ENCODE results near the gene ZDHHC18.

GRCh38 chr1:26789931-26790330 lies 36.6 kb upstream of the ZDHHC18 start:
- TF ChIP-seq CTCF (IDR thresholded peaks at IDR 0.05; ENCODE audit: control extremely low read depth in 1 of 3, insufficient read depth in 1 of 3, low read depth in 1 of 3, low read length in 3 of 3), result no peak
- no peak for TF ChIP-seq BRCA1 (IDR thresholded peaks at IDR 0.05; ENCODE audit: low read depth, low read length)
- TF ChIP-seq JUN (IDR thresholded peaks at IDR 0.05; ENCODE audit: low read depth, low read length), result no peak
- no peak for TF ChIP-seq JUND (IDR thresholded peaks at IDR 0.05; ENCODE audit: low read length)
- no peak for TF ChIP-seq POLR2A (IDR thresholded peaks at IDR 0.05; ENCODE audit: control extremely low read depth in 1 of 2, low read depth in 2 of 2, low read length in 2 of 2)
- no peak for TF ChIP-seq SIX5 (IDR thresholded peaks at IDR 0.05; ENCODE audit: low read depth, low read length)
- TF ChIP-seq ATF2 (IDR thresholded peaks at IDR 0.05; ENCODE audit: low read length), result no peak
- no peak for TF ChIP-seq NANOG (IDR thresholded peaks at IDR 0.05; ENCODE audit: insufficient read depth, low read depth, low read length, poor library complexity, severe bottlenecking)
- TF ChIP-seq EGR1 (IDR thresholded peaks at IDR 0.05; ENCODE audit: borderline replicate concordance, low read depth, low read length), result no peak
- no peak for TF ChIP-seq EP300 (IDR thresholded peaks at IDR 0.05; ENCODE audit: borderline replicate concordance in 1 of 2, low read depth in 2 of 2, low read length in 2 of 2)

Measured in H1 (cell line).